Fibroblast of skin of right biceps (primary cell): ENCODE measurements around the gene MORF4L2.
A peak's percentile ranks its signal among the peaks of the same experiment; 100 is the strongest.

Experiments used
- DNase-seq: peaks from one replicate; pipeline ENCODE4 v3.0.0-alpha.2; 2013

Gene MORF4L2

DNA sequence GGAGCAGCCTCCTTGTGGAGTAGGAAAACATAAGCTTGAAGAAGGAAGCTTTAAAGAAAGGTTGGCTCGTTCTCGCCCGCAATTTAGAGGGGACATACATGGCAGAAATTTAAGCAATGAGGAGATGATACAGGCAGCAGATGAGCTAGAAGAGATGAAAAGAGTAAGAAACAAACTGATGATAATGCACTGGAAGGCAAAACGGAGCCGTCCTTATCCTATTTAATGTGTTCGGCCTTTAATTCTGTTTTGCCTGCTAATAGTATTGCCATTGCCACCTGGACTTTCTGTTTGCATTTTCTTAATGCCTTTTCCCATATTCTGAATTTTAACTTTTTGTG is 56.4 kb downstream of the MORF4L2 start:
- DNase-seq, result no peak

DNA sequence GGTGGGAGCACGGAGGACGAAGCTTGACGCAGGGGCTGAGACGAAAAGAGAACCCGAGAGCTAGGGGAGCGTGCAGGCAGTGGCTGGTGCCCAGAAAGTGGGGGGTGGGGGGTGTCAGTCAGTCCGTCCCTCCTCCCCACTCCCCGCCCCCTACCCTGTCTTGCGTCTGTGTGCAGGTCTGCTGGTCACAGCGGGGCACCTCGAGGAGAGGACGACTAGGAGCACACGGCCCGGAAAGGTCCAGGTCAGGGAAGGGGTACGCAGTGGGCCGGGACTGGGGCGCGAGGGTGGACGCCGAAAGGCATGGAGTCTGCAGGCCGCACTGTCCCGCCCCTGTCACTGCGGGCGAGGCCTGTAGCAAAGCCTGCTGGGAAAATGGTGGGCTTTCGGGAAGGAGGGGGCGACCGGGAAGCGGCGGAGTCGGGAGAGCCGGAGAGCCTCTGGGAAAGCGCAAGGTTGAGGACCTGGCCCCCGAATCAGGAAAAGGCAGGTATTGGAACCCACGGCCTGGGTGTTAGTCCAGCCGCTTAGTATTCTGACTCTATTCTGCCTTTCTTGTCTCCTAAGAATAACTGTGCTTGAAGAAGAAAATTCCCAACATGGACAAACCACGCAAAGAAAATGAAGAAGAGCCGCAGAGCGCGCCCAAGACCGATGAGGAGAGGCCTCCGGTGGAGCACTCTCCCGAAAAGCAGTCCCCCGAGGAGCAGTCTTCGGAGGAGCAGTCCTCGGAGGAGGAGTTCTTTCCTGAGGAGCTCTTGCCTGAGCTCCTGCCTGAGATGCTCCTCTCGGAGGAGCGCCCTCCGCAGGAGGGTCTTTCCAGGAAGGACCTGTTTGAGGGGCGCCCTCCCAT is 57.0 kb downstream of the MORF4L2 start:
- peak; percentile 80 for DNase-seq

DNA sequence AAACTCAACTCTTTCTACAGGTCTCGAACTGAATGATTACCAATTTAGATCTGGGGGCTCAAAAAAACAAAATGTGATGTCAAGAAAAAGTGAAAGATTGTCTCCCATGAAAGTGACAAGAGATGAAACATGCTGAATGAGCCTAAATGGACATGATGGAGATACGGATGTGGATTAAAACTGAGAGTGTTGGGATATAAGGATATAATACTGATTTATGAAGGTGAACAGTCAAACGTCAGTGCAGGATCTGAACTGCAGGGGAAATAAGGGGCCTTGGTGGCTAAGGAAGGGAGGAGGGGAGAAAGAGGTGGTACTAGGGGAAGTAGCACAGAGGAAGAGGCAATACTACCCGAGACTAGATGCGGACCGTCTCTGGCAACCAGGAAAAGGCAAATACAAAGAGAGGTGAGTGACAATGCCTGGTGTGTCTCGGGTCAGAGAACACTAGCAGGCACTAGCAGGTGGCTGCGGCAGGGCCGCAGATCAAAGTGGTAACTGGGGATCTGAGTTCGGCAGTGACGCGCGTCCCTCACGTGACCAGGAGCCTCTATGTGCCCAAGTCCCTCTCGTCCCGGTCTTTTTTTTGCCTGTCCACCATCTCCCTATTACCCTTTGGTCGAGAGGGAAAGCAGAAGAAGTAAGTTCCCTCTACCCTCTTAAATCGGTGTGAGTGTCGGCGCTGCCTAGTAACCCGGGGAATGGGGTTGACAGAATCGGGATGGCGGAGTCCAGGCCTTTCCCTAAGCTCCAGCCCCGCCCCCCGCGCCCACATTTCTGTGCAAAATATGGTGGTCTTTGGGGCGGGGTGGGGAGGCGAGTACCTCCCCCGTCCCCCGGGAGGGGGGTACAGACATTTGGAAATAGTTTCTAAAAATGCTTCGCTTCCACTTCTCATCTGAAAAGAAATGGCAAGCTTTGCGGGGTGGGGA is 57.8 kb downstream of the MORF4L2 start, which contains the start of gene TCEAL1:
Gene TCEAL1, plus strand, starts transcription at position 590 of the 932 bp plus-strand sequence. CDS start 942 bp downstream, outside the sequence.
- DNase-seq, result peak; percentile 19

DNA sequence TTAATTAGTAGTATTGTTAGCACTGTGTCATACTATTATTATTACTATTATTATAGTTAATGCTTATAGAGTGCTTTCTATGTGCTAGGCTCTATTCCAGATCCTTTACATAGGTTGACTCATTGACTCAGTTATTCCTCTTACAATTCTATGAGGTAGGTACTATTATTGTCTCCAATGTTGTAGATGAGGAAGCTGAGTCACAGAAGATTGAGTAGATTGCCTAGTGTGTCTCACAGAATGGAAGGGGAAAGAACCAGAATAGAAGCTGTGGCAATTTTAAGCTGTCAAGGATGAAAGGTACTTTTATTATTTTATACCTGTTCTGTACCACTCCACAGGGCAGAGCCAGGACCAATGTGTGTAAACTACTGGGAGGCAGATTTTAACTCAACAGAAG is 59.6 kb downstream of the MORF4L2 start:
- DNase-seq, result peak; percentile 48
